ENCODE data around the gene TERB1. TPM values are rescaled to one million over a fixed set of nuclear protein-coding genes. Genes with fewer than 3 reads are reported as not detected.

TERB1 gene, protein sequence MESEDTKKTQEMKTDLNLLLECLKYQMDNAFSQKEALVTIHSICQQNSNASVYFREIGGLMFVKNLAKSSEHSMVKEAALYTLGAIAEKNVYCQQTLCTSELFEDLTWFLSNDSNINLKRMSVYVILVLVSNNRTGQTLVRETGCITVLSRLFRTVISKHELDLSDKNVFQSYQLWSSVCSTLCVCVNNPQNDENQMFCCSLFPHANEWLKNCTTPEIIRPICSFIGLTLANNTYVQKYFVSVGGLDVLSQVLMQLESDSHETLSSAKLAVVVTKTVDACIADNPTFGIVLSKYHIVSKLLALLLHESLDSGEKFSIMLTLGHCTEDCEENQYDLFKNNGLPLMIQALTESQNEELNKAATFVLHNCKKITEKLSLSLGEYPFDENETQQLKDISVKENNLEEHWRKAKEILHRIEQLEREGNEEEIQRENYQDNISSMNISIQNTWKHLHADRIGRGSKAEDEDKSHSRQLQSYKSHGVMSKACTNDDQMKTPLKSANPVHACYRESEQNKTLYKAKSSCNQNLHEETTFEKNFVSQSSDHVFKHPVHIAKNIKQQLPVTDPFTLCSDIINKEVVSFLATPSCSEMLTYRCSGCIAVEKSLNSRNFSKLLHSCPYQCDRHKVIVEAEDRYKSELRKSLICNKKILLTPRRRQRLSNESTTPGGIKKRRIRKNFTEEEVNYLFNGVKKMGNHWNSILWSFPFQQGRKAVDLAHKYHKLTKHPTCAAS
- total RNA-seq: under 1 TPM in 1 of 2 experiments, not detected in 1; 0.15 TPM

GRCh38 chr16:66801320-66802105 is at the start of gene TERB1:
Gene TERB1, minus strand, starts transcription at chr16:66801584. Its CDS starts 4,786 bp downstream, at chr16:66796798.
- H3K4me3 Mint-ChIP-seq: no peak within 1 kb of the TSS
- H3K27me3 Mint-ChIP-seq: no peaks in the 10 kb centered on the region
- H3K9me3 Mint-ChIP-seq: no peaks in the 10 kb centered on the region
- no peak within 1 kb of the TSS for H3K27ac Mint-ChIP-seq
- ChIA-PET POLR2A (no interaction called here), CTCF (no interaction called here)
- DNase-seq: no peak
- peaks cover 29% of the 10 kb centered on the region for H3K36me3 Mint-ChIP-seq (ENCODE audit: low read depth)
- H3K4me1 Mint-ChIP-seq: no peaks in the 10 kb centered on the region

DNA sequence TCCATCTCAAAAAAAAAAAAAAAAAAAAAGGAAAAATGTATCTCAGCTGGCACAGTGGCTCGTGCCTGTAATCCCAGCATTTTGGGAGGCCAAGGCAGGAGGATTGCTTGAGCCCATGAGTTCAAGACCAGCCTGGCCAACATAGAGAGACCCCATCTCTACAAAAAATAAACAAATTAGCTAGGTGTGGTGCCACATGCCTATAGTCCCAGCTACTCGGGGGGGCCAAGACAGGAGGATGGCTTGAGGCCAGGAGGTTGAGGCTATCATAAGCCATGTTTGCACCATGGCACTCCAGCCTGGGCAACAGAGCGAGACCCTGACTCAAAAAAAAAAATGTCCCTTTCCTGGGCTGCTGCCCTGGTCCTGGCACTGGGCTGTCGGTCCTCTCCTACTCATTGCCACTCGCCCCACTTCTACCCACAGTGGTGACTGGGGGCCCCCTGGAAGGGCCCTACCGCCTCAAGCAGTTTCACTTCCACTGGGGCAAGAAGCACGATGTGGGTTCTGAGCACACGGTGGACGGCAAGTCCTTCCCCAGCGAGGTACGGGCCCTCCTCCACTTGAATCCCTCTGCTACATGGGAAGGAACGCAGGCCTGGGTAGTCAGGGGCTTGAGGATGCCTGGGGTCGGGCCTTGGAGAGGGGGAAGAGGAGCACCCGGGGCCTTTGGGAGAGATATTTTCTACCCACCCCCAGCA is 48.9 kb upstream of the TERB1 start:
- Mint-ChIP-seq H3K4me1 (peaks cover 16% of the 10 kb centered on the region), H3K27me3 (peaks cover 13% of the 10 kb centered on the region), H3K36me3 (ENCODE audit: low read depth) (no peaks in the 10 kb centered on the region), H3K4me3 (no peak overlapping the region), H3K9me3 (no peaks in the 10 kb centered on the region), H3K27ac (no peak overlapping the region)
- POLR2A ChIA-PET: no interaction called here
- CTCF ChIA-PET: interaction anchor here (0.7 to 2.8 kb wide), 5 partner anchors 17 to 1051 kb away, joined by 3 to 19 read pairs (median 4); partner anchors contain the start of gene NAE1
- DNase-seq: no peak

DNA sequence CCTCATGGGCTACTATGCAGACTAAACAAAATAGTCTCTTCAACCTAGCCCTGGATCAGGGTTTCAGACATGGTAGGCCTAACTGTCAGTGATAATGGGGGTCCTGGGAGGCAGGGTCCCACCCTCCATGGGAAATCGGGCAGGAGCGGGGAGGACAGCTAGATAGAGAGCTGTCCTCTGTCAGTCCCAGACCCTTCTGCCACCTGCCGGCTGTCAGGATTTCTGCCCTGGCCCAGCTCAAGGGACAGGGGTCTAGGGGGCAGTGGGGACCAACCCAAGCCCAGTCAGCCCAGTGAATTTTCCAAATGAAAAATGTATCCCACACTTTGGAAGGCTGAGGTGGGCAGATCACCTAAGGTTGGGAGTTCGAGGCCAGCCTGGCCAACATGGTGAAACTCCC is 48.2 kb upstream of the TERB1 start:
- H3K27me3 Mint-ChIP-seq: peaks cover 18% of the 10 kb centered on the region
- no peaks in the 10 kb centered on the region for H3K9me3 Mint-ChIP-seq
- H3K36me3 Mint-ChIP-seq (ENCODE audit: low read depth): no peaks in the 10 kb centered on the region
- H3K4me1 Mint-ChIP-seq: peaks cover 17% of the 10 kb centered on the region
- ChIA-PET POLR2A (no interaction called here), CTCF (interaction anchor here (0.6 to 4.7 kb wide), 6 partner anchors 18 to 1050 kb away, joined by 3 to 32 read pairs (median 4); partner anchors contain the start of gene NAE1)
- no peak overlapping the region for H3K4me3 Mint-ChIP-seq
- H3K27ac Mint-ChIP-seq: no peak overlapping the region
- DNase-seq: no peak

DNA sequence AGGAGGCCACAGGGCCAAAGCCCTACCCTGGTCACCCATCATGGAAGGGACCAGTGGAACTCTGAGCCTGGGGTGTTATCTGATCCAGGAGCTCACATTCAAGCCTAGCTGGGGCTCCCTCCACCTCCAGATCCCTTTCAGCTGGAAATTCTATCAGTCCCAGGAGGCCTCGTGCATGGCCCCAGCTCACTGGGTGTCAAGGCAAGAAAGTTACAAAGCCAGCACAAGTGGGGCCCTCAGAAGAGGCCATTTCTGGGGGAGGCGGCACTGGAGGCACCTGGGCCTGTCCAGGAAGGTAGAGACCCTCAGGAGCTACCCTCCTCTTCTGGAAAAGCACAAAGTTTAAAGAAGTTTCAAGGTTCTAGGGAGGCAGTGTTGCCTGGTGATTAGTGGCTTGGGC is 47.6 kb upstream of the TERB1 start:
- DNase-seq: no peak
- Mint-ChIP-seq H3K4me1 (peaks cover 17% of the 10 kb centered on the region), H3K4me3 (no peak overlapping the region), H3K36me3 (ENCODE audit: low read depth) (no peaks in the 10 kb centered on the region), H3K9me3 (no peaks in the 10 kb centered on the region), H3K27me3 (peaks cover 19% of the 10 kb centered on the region), H3K27ac (no peak overlapping the region)
- ChIA-PET CTCF (interaction anchor here (0.6 to 4.7 kb wide), 3 partner anchors 18 to 24 kb away, joined by 3 to 32 read pairs (median 19); partner anchors contain the start of gene NAE1), POLR2A (interaction anchor here (0.8 kb wide), 1 partner anchor 24 kb away, joined by 3 read pairs; no protein-coding TSS in a partner anchor)

GRCh38 chr16:66848172-66848571 is 46.8 kb upstream of the TERB1 start:
- DNase-seq: no peak
- ChIA-PET CTCF (interaction anchor here (1.9 to 4.7 kb wide), 3 partner anchors 18 to 25 kb away, joined by 6 to 32 read pairs (median 12); partner anchors contain the start of gene NAE1), POLR2A (interaction anchor here (0.8 kb wide), 1 partner anchor 25 kb away, joined by 3 read pairs; no protein-coding TSS in a partner anchor)
- no peaks in the 10 kb centered on the region for H3K36me3 Mint-ChIP-seq (ENCODE audit: low read depth)
- peaks cover 20% of the 10 kb centered on the region for H3K4me1 Mint-ChIP-seq
- no peak overlapping the region for H3K27ac Mint-ChIP-seq
- H3K4me3 Mint-ChIP-seq: no peak overlapping the region
- peaks cover 27% of the 10 kb centered on the region for H3K27me3 Mint-ChIP-seq
- H3K9me3 Mint-ChIP-seq: no peaks in the 10 kb centered on the region

GRCh38 chr16:66847533-66848067 is 46.2 kb upstream of the TERB1 start:
- no peaks in the 10 kb centered on the region for H3K9me3 Mint-ChIP-seq

GRCh38 chr16:66846831-66847230 is 45.4 kb upstream of the TERB1 start:
- Mint-ChIP-seq H3K36me3 (ENCODE audit: low read depth) (no peaks in the 10 kb centered on the region), H3K27ac (no peak overlapping the region), H3K4me1 (peaks cover 20% of the 10 kb centered on the region), H3K9me3 (no peaks in the 10 kb centered on the region), H3K27me3 (peaks cover 36% of the 10 kb centered on the region), H3K4me3 (no peak overlapping the region)
- CTCF ChIA-PET: interaction anchor here (1.9 to 4.7 kb wide), 3 partner anchors 16 to 26 kb away, joined by 6 to 32 read pairs (median 12); partner anchors contain the start of gene NAE1
- no peak for DNase-seq
- POLR2A ChIA-PET: no interaction called here

More at GRCh38 chr16:66847533-66848067, 46.2 kb upstream of the TERB1 start:
- POLR2A ChIA-PET: no interaction called here
- Mint-ChIP-seq H3K27ac (no peak overlapping the region), H3K27me3 (peaks cover 33% of the 10 kb centered on the region), H3K4me1 (peaks cover 20% of the 10 kb centered on the region), H3K36me3 (ENCODE audit: low read depth) (no peaks in the 10 kb centered on the region), H3K4me3 (no peak overlapping the region)
- no peak for DNase-seq
- CTCF ChIA-PET: interaction anchor here (1.9 to 4.7 kb wide), 3 partner anchors 17 to 25 kb away, joined by 6 to 32 read pairs (median 12); partner anchors contain the start of gene NAE1

- H3K4me3 Mint-ChIP-seq: no peak overlapping the region
- no peaks in the 10 kb centered on the region for H3K36me3 Mint-ChIP-seq (ENCODE audit: low read depth)
- ChIA-PET CTCF (interaction anchor here (1.9 to 4.7 kb wide), 3 partner anchors 16 to 27 kb away, joined by 6 to 32 read pairs (median 12); partner anchors contain the start of gene NAE1), POLR2A (no interaction called here)
- peaks cover 20% of the 10 kb centered on the region for H3K4me1 Mint-ChIP-seq
- H3K9me3 Mint-ChIP-seq: no peaks in the 10 kb centered on the region
- no peak overlapping the region for H3K27ac Mint-ChIP-seq
- peaks cover 36% of the 10 kb centered on the region for H3K27me3 Mint-ChIP-seq
- DNase-seq: no peak
Observed at GRCh38 chr16:66846266-66846665, 44.9 kb upstream of the TERB1 start.

- Mint-ChIP-seq H3K4me1 (peaks cover 20% of the 10 kb centered on the region), H3K4me3 (no peak overlapping the region), H3K9me3 (no peaks in the 10 kb centered on the region), H3K36me3 (ENCODE audit: low read depth) (no peaks in the 10 kb centered on the region), H3K27ac (no peak overlapping the region), H3K27me3 (peaks cover 36% of the 10 kb centered on the region)
- POLR2A ChIA-PET: no interaction called here
- CTCF ChIA-PET: interaction anchor here (4.7 kb wide), 1 partner anchor 22 kb away, joined by 32 read pairs; no protein-coding TSS in a partner anchor
- DNase-seq: no peak
Observed at GRCh38 chr16:66845791-66846221, 44.4 kb upstream of the TERB1 start.

DNA sequence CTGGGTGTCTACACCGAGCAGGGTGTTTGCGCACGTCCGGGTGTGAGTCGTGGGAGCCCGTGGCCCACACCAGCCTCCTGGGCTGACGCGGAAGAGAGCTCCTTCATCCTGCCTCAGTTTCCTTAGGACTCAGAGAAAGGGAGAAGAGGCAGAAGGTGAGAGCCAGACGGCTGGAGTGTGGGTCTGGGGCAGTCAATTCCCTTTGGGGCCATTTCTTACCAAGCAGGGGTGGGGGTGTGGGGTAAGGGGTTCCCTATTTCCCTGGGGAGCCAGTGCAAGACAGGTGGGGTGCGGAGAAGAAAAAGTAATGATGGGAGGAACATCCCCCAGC is 43.7 kb upstream of the TERB1 start:
- ChIA-PET CTCF (interaction anchor here (0.7 to 4.7 kb wide), 3 partner anchors 9 to 23 kb away, joined by 3 to 32 read pairs (median 4); partner anchors contain the start of gene NAE1), POLR2A (no interaction called here)
- H3K27ac Mint-ChIP-seq: no peak overlapping the region
- peaks cover 20% of the 10 kb centered on the region for H3K4me1 Mint-ChIP-seq
- no peak for DNase-seq
- no peaks in the 10 kb centered on the region for H3K36me3 Mint-ChIP-seq (ENCODE audit: low read depth)
- H3K9me3 Mint-ChIP-seq: no peaks in the 10 kb centered on the region
- no peak overlapping the region for H3K4me3 Mint-ChIP-seq
- H3K27me3 Mint-ChIP-seq: peaks cover 37% of the 10 kb centered on the region

GRCh38 chr16:66844342-66845079 is 43.1 kb upstream of the TERB1 start, which contains the start of gene CA7:
Gene CA7, plus strand, starts transcription at chr16:66844414. Its CDS starts 74 bp downstream, at chr16:66844488.
- ChIA-PET POLR2A (interaction anchor here (3.1 kb wide), 1 partner anchor 14 kb away, joined by 17 read pairs; the partner anchor contains the start of gene NAE1), CTCF (interaction anchor here (0.7 to 4.7 kb wide), 4 partner anchors 9 to 24 kb away, joined by 3 to 32 read pairs (median 16); partner anchors contain the start of gene NAE1)
- no peak for DNase-seq
- Mint-ChIP-seq H3K4me1 (peaks cover 20% of the 10 kb centered on the region), H3K4me3 (no peak within 1 kb of the TSS), H3K9me3 (no peaks in the 10 kb centered on the region), H3K36me3 (ENCODE audit: low read depth) (no peaks in the 10 kb centered on the region), H3K27ac (no peak within 1 kb of the TSS), H3K27me3 (peaks cover 41% of the 10 kb centered on the region)
